Hematopoietic multipotent progenitor cell treated with erythropoietin and hydrocortisone succinate and interleukin-3 and kit ligand, for 17 days (in vitro differentiated cells): ENCODE measurements around the gene CNTNAP1.

Experiments
- DNase-seq: peaks from one replicate; pipeline ENCODE4 v3.0.0-alpha.2; 2015; ENCODE audit warnings: low spot score

Gene CNTNAP1

GRCh38 chr17:42685831-42686230 lies 3.5 kb downstream of the CNTNAP1 start:
- DNase-seq, result no peak

GRCh38 chr17:42686520-42687128 lies 4.3 kb downstream of the CNTNAP1 start:
- no peak for DNase-seq

- no peak for DNase-seq
These were observed 5.5 kb downstream of the CNTNAP1 start for GRCh38 chr17:42687707-42688320.

GRCh38 chr17:42690596-42690995 lies 8.3 kb downstream of the CNTNAP1 start:
- DNase-seq, result no peak

DNA sequence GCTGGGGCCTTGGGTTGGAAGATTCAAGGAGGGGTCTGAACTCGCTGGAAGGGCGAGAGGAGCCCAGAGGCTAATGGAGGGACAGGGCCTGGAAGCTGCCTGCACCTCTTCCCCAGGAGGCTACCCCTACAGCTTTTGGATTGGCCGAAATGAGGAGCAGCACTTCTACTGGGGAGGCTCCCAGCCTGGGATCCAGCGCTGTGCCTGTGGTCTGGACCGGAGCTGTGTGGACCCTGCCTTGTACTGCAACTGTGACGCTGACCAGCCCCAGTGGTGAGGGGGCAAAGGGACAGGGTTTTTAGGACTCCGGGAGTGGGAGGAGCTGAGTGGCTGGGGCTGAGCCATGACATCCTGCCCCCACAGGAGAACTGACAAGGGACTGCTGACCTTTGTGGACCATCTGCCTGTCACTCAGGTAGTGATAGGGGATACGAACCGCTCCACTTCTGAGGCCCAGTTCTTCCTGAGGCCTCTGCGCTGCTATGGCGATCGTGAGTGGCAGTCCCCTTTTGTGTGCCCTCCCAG lies 8.8 kb downstream of the CNTNAP1 start:
- DNase-seq, result no peak

GRCh38 chr17:42692489-42692888 lies 10.2 kb downstream of the CNTNAP1 start:
- no peak for DNase-seq

- DNase-seq, result no peak
These were observed 12.2 kb downstream of the CNTNAP1 start for GRCh38 chr17:42694524-42694923.

- no peak for DNase-seq
These were observed 13.2 kb downstream of the CNTNAP1 start for GRCh38 chr17:42695500-42695899.

DNA sequence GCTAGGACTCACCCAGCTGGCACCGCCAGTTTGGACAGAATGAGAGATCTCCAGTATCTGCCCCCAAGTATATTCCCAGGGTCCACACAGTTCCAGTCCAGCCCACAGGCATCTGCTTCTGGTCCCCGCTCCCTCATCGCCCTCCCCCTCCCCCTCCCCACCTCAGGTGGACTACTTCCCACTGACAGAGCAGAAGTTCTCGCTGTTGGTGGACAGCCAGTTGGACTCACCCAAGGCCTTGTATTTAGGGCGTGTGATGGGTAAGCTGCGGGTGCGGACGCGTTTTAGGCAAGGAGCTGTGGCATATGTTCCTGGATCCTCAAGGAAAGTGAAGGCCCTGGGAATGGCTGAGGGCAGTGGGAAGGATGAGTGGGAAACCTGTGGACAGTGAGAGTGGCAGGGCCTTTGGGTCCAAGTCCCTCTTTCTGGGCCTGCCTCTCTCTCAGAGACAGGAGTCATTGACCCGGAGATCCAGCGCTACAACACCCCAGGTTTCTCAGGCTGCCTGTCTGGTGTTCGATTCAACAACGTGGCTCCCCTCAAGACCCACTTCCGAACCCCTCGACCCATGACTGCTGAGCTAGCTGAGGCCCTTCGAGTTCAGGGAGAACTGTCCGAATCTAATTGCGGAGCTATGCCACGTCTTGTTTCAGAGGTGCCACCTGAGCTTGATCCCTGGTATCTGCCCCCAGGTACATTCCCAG lies 14.9 kb downstream of the CNTNAP1 start:
- DNase-seq, result no peak

- no peak for DNase-seq
These were observed 16.5 kb downstream of the CNTNAP1 start for GRCh38 chr17:42698736-42699414.

DNA sequence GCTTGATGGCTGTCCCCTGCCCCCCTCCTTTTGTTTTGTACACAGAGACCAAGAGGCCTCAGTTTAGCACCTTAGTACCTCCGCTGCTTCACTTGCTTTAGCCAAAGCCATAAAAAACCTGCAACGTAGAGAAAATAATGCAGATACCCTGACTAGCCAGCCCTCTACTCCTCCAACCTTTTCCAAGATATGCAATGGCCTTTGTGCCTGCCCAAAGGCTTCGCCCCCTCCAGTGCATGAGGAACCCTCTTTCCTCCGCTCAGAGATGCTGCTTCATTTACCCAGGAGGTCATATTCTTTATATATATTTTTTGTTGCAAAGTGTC lies 17.0 kb downstream of the CNTNAP1 start:
- no peak for DNase-seq

DNA sequence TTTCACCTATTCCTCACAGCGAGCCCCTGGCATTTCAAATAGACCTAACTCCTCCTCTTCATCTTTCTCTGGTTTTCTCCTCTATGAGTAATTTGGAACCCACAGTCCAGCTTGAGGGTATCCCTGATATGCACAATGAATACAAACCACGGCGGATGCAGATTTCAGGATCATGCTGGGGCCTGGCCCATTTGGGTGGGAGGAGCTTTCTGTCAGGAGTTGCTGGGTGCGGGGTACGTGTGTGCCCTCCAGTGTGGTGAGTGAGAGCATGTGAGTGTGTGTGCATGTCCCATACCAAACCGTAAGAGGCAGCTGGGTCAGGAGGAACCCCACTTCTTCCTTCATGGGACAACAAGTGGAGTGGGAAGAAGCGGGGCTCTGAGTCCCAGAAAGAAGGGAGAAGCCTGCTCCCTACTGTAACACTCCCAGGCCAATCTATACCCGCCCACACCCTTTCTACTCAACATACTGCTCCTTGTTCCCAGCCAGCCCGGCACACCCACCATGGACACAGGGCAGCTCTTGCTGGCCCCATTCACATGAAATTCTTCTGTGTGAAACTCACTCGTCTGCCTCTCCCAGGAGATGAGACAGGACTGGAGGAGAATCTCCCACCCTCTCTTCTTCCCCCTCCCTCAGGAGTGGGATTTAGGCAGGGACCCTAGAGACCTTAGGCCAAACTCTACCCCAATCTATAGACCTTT lies 18.4 kb downstream of the CNTNAP1 start:
- no peak for DNase-seq

DNA sequence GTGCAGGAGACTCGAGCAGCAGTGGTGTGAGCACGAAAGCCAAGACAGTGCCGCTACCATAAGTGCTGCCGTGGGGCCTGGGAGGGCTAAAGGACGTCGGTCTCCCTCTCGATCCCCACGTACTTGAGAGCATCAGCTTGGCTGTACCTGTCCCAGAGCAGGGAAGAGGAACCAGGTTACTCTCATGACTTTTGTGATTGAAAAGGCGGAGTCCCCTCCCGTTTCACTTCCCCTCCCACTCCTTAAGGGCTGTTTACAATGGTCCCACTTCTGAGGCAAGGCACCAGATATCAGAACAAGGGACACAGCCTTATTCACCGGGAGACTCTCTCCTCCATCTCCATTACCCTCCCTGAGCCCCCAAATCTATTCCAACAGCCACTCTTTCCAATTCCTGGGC lies 20.1 kb downstream of the CNTNAP1 start:
- DNase-seq, result no peak

DNA sequence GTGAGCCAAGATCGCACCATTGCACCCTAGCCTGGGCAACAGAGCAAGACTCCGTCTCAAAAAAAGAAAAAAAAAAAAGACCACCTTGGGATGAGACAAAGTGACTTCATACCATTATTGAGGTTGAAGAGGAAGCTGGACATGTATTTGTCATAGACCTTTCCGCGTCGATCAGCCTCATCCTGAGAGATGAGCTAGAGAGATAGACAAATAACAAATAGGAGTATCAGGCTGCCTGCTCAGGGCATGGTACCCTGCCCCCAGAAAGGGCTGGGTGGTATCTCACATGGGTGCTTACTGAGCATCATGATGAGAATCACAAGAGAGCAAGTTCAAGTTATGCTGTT lies 22.1 kb downstream of the CNTNAP1 start:
- DNase-seq, result no peak

DNA sequence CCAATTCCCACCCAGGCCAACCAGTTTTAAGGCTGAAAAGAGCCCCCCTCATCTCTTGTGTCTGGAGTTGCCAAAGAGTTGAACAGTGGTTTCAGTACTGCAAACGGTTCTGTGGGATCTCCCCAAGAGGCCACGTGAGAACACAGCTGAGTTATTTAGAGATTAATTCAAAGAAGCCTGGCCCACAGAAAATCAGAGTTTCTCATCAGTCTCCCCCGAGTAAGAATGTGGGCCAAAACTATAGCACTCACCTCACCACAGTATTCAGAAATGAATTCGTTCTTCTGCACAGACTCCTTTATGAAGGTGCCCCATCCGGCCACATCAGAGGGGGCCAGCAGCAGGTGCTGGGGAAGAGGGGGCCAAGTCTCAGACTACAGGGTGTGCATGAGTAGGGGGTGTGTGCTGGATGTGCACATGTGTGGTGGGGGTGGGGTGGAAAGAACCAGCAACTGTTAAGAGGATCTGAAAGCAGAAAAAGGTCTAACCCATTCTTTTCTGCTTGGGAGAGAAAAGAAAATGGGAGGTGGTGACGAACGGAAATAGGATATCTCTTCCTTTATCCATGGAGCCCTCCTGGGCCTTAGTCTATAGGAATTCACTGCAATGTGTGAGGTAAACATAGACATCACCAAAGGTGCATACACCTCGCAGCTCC lies 22.6 kb downstream of the CNTNAP1 start:
- no peak for DNase-seq

GRCh38 chr17:42706732-42707131 lies 24.4 kb downstream of the CNTNAP1 start:
- DNase-seq, result no peak

DNA sequence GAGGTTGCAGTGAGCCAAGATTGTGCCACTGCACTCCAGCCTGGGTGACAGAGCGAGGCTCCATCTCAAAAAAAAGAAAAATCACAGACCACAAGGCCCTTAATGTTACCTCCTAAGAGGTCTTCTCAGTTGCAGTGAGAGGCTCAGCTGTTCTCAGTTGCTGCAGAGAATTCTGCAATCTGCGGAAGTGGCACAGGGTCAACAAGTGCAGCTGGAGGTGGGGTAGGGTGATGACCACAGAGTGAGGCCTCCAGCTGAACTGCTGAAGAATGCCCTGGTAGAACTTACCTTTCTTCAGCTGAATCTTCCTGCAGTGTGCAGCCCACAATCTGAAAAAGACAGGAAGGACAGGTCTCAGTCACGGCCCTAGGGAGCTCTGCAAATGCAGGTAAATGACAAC lies 26.3 kb downstream of the CNTNAP1 start:
- DNase-seq, result no peak

DNA sequence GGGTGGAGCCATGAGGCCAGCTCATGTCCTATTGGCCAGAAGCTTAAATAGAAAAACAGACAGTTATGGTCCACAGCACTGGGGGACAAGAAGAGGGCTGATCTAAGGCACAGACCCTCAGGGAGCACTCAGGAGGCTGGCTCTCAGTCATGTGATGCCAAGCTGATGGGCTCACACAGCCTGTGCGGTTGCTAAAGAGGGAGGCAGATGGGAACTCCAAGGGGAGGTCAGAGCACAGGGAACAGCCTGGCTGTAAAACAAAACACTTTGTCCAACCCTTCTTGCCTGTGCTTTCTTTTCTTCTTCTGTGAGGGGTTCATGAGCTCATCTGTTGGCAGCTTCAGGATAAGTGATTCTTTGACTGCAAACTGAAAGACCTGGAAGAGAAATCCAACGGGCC lies 27.2 kb downstream of the CNTNAP1 start:
- no peak for DNase-seq

- DNase-seq, result peak; percentile 81
These were observed 38.8 kb downstream of the CNTNAP1 start for GRCh38 chr17:42720996-42721583.

GRCh38 chr17:42723636-42724035 lies 41.3 kb downstream of the CNTNAP1 start:
- no peak for DNase-seq

DNA sequence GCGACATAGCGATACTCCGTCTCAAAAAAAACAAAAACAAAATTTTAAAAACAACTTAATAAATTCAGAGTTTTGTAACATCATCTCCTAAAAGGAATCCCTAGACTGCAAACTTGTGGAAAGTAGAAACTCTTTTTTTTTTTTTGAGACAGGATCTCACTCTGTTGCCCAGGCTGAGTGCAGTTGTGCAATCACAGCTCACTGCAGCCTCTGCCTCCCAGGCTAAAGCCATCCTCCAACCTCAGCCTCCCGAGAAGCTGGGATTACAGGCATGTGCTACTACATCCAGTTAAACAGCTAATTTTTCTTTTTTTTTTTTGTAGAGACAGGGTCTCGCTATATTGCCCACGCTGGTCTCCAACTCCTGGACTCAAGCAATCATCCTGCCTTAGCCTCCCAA lies 42.8 kb downstream of the CNTNAP1 start:
- no peak for DNase-seq
